Measurements from ENCODE around the gene GCH1. TPM values are rescaled to one million over a fixed set of nuclear protein-coding genes. Genes with fewer than 3 reads are reported as not detected.

The GCH1 gene
- total RNA-seq, 1 experiment from 2014 or later, result 16.7 TPM

GRCh38 chr14:54931101-54931500 lies 28.5 kb upstream of the GCH1 start:
- BruUV-seq (replicated peaks), result no TSS peak
- Histone ChIP-seq H3K9ac (ENCODE audit: low read length) (no peak overlapping the region), H3K4me3 (replicated peaks in 1 of 2; ENCODE audit: low read depth in 1 of 2, low read length in 2 of 2) (no peak overlapping the region), H3K9me2 (ENCODE audit: insufficient read depth) (no peaks in the 10 kb centered on the region), H3K36me3 (ENCODE audit: control insufficient read depth in 1 of 2, insufficient read depth in 2 of 2, low read length in 2 of 2) (no peaks in the 10 kb centered on the region), H3K4me1 (ENCODE audit: control insufficient read depth in 1 of 2, insufficient read depth in 2 of 2, low read length in 2 of 2) (no peaks in the 10 kb centered on the region), H3K79me2 (ENCODE audit: insufficient read depth, low read length) (no peaks in the 10 kb centered on the region), H4K20me1 (ENCODE audit: insufficient read depth) (no peaks in the 10 kb centered on the region), H3K9me3 (ENCODE audit: control insufficient read depth in 1 of 2, insufficient read depth in 1 of 2, low read depth in 1 of 2, low read length in 2 of 2) (no peaks in the 10 kb centered on the region), H3K27me3 (ENCODE audit: insufficient read depth, low read length) (no peaks in the 10 kb centered on the region), H3K27ac (ENCODE audit: low read depth, low read length) (no peak overlapping the region), H2AFZ (ENCODE audit: low read depth, low read length, poor library complexity, severe bottlenecking) (no peak overlapping the region), H3K4me2 (ENCODE audit: low read length) (no peak overlapping the region)
- DNase-seq (ENCODE audit: low read depth, low spot score) (no peak), ATAC-seq (no peak)
- CTCF ChIA-PET, result no interaction called here
- TF ChIP-seq ATF3 (IDR thresholded peaks at IDR 0.05) (no peak), CTCF (IDR thresholded peaks at IDR 0.05 in 2 of 3, conservative IDR thresholded peaks at IDR 0.05 in 1 of 3; ENCODE audit: borderline replicate concordance in 1 of 3, insufficient read depth in 1 of 3, low read depth in 2 of 3, low read length in 2 of 3) (no peak), ZFX (IDR thresholded peaks at IDR 0.05) (no peak), YY1 (IDR thresholded peaks at IDR 0.05; ENCODE audit: extremely low read depth, insufficient replicate concordance, low read depth, low read length) (no peak), ELF1 (IDR thresholded peaks at IDR 0.05; ENCODE audit: borderline replicate concordance, low read depth) (no peak), SP1 (IDR thresholded peaks at IDR 0.05; ENCODE audit: low read depth) (no peak), POLR2A (IDR thresholded peaks at IDR 0.05; ENCODE audit: borderline replicate concordance, extremely low read depth, insufficient read depth, insufficient read length) (no peak), EGR1 (IDR thresholded peaks at IDR 0.05; ENCODE audit: low read depth) (no peak), JUND (IDR thresholded peaks at IDR 0.05) (no peak)
- intact Hi-C loops (cut with micrococcal nuclease), result no loop called here
- POLR2A ChIA-PET, result no interaction called here
- RAD21 ChIA-PET (ENCODE audit: low non-redundant PET in 1 of 2, low total read pairs in 2 of 2, uncharacterized antibody in 2 of 2, unreplicated experiment in 2 of 2), result no interaction called here

- no peaks in the 10 kb centered on the region for H3K4me1 ChIP-seq (ENCODE audit: control insufficient read depth in 1 of 2, insufficient read depth in 2 of 2, low read length in 2 of 2)
- H3K9me3 ChIP-seq (ENCODE audit: control insufficient read depth in 1 of 2, insufficient read depth in 1 of 2, low read depth in 1 of 2, low read length in 2 of 2), result no peaks in the 10 kb centered on the region
- H3K79me2 ChIP-seq (ENCODE audit: insufficient read depth, low read length), result no peaks in the 10 kb centered on the region
- ATAC-seq (no peak), DNase-seq (ENCODE audit: low read depth, low spot score) (no peak)
- POLR2A ChIA-PET, result no interaction called here
- no peaks in the 10 kb centered on the region for H4K20me1 ChIP-seq (ENCODE audit: insufficient read depth)
- intact Hi-C loops (cut with micrococcal nuclease), result no loop called here
- H3K9ac ChIP-seq (ENCODE audit: low read length), result no peak overlapping the region
- RAD21 ChIA-PET (ENCODE audit: low non-redundant PET in 1 of 2, low total read pairs in 2 of 2, uncharacterized antibody in 2 of 2, unreplicated experiment in 2 of 2), result no interaction called here
- no peaks in the 10 kb centered on the region for H3K9me2 ChIP-seq (ENCODE audit: insufficient read depth)
- CTCF ChIA-PET, result no interaction called here
- no TSS peak for BruUV-seq (replicated peaks)
- H3K4me3 ChIP-seq (replicated peaks in 1 of 2; ENCODE audit: low read depth in 1 of 2, low read length in 2 of 2), result no peak overlapping the region
- H3K27ac ChIP-seq (ENCODE audit: low read depth, low read length), result no peak overlapping the region
- H2AFZ ChIP-seq (ENCODE audit: low read depth, low read length, poor library complexity, severe bottlenecking), result no peak overlapping the region
- no peaks in the 10 kb centered on the region for H3K36me3 ChIP-seq (ENCODE audit: control insufficient read depth in 1 of 2, insufficient read depth in 2 of 2, low read length in 2 of 2)
- no peak overlapping the region for H3K4me2 ChIP-seq (ENCODE audit: low read length)
- H3K27me3 ChIP-seq (ENCODE audit: insufficient read depth, low read length), result no peaks in the 10 kb centered on the region
- TF ChIP-seq SRF (IDR thresholded peaks at IDR 0.05; ENCODE audit: low read depth) (no peak), EZH2phosphoT487 (IDR thresholded peaks at IDR 0.05; ENCODE audit: borderline replicate concordance) (no peak), REST (IDR thresholded peaks at IDR 0.05; ENCODE audit: low read depth) (no peak), EZH2 (IDR thresholded peaks at IDR 0.05) (no peak), ELF1 (IDR thresholded peaks at IDR 0.05; ENCODE audit: borderline replicate concordance, low read depth) (no peak), ATF3 (IDR thresholded peaks at IDR 0.05) (no peak), EGR1 (IDR thresholded peaks at IDR 0.05; ENCODE audit: low read depth) (no peak), ZFX (IDR thresholded peaks at IDR 0.05) (no peak), CBX3 (IDR thresholded peaks at IDR 0.05; ENCODE audit: low read depth) (no peak), SP1 (IDR thresholded peaks at IDR 0.05; ENCODE audit: low read depth) (no peak), POLR2A (IDR thresholded peaks at IDR 0.05; ENCODE audit: borderline replicate concordance, extremely low read depth, insufficient read depth, insufficient read length) (no peak)
Measured at GRCh38 chr14:54929556-54929955, 26.9 kb upstream of the GCH1 start.
